Measurements from ENCODE around the gene NOTCH2.
"Not testable (repeated sequence)": the region's sequence is repeated elsewhere in the genome, so short reads cannot be mapped to it uniquely, and the experiment has no call there.

NOTCH2 gene

GRCh38 chr1:120069920-120070214 is 405 bp upstream of the NOTCH2 start:
- in situ Hi-C loops (cut with MboI; ENCODE audit: low sequenced_read_pairs), result not testable (repeated sequence)

GRCh38 chr1:120068683-120069066 is 787 bp downstream of the NOTCH2 start:
- in situ Hi-C loops (cut with MboI; ENCODE audit: low sequenced_read_pairs), result not testable (repeated sequence)

GRCh38 chr1:120048208-120048607 is 21.3 kb downstream of the NOTCH2 start:
- in situ Hi-C loops (cut with MboI; ENCODE audit: low sequenced_read_pairs), result not testable (repeated sequence)

- in situ Hi-C loops (cut with MboI; ENCODE audit: low sequenced_read_pairs), result not testable (repeated sequence)
These were observed 27.7 kb downstream of the NOTCH2 start for GRCh38 chr1:120041771-120042170.

- in situ Hi-C loops (cut with MboI; ENCODE audit: low sequenced_read_pairs), result not testable (repeated sequence)
These were observed 37.2 kb downstream of the NOTCH2 start for GRCh38 chr1:120032253-120032652.

GRCh38 chr1:120023791-120024190 is 45.7 kb downstream of the NOTCH2 start:
- in situ Hi-C loops (cut with MboI; ENCODE audit: low sequenced_read_pairs), result not testable (repeated sequence)

GRCh38 chr1:120014978-120015377 is 54.5 kb downstream of the NOTCH2 start:
- in situ Hi-C loops (cut with MboI; ENCODE audit: low sequenced_read_pairs), result not testable (repeated sequence)

GRCh38 chr1:120008320-120008719 is 61.1 kb downstream of the NOTCH2 start:
- in situ Hi-C loops (cut with MboI; ENCODE audit: low sequenced_read_pairs), result not testable (repeated sequence)

- in situ Hi-C loops (cut with MboI; ENCODE audit: low sequenced_read_pairs), result not testable (repeated sequence)
These were observed 61.6 kb downstream of the NOTCH2 start for GRCh38 chr1:120007850-120008249.

GRCh38 chr1:120001035-120001434 is 68.4 kb downstream of the NOTCH2 start:
- in situ Hi-C loops (cut with MboI; ENCODE audit: low sequenced_read_pairs), result not testable (repeated sequence)

GRCh38 chr1:119996731-119997312 is 72.6 kb downstream of the NOTCH2 start:
- in situ Hi-C loops (cut with MboI; ENCODE audit: low sequenced_read_pairs), result not testable (repeated sequence)

GRCh38 chr1:119995975-119996374 is 73.5 kb downstream of the NOTCH2 start:
- in situ Hi-C loops (cut with MboI; ENCODE audit: low sequenced_read_pairs), result not testable (repeated sequence)

- in situ Hi-C loops (cut with MboI; ENCODE audit: low sequenced_read_pairs), result no loop called here
These were observed 81.0 kb downstream of the NOTCH2 start for GRCh38 chr1:119988306-119989062.

GRCh38 chr1:119987686-119988085 is 81.8 kb downstream of the NOTCH2 start:
- in situ Hi-C loops (cut with MboI; ENCODE audit: low sequenced_read_pairs), result no loop called here

- in situ Hi-C loops (cut with MboI; ENCODE audit: low sequenced_read_pairs), result no loop called here
These were observed 82.3 kb downstream of the NOTCH2 start for GRCh38 chr1:119987112-119987511.

GRCh38 chr1:119986007-119986497 is 83.4 kb downstream of the NOTCH2 start:
- in situ Hi-C loops (cut with MboI; ENCODE audit: low sequenced_read_pairs), result no loop called here

- in situ Hi-C loops (cut with MboI; ENCODE audit: low sequenced_read_pairs), result no loop called here
These were observed 84.7 kb downstream of the NOTCH2 start for GRCh38 chr1:119984771-119985170.

GRCh38 chr1:119981986-119982815 is 87.3 kb downstream of the NOTCH2 start:
- in situ Hi-C loops (cut with MboI; ENCODE audit: low sequenced_read_pairs), result no loop called here

GRCh38 chr1:119981496-119981895 is 88.0 kb downstream of the NOTCH2 start:
- in situ Hi-C loops (cut with MboI; ENCODE audit: low sequenced_read_pairs), result no loop called here

GRCh38 chr1:119978018-119978505 is 91.4 kb downstream of the NOTCH2 start:
- in situ Hi-C loops (cut with MboI; ENCODE audit: low sequenced_read_pairs), result no loop called here

- in situ Hi-C loops (cut with MboI; ENCODE audit: low sequenced_read_pairs), result not testable (repeated sequence)
These were observed 92.2 kb downstream of the NOTCH2 start for GRCh38 chr1:119977113-119977736.
